22Rv1 (cell line): ENCODE results near the gene GABARAP.

Source experiments
- CTCF ChIP-seq: fragments of 450-650 bp; IDR thresholded peaks from 2 replicates; pipeline ENCODE4 v1.5.1; 2017; ENCODE audit warnings: mild to moderate bottlenecking
- ZFX ChIP-seq: fragments of 450-650 bp; IDR thresholded peaks from 2 replicates; pipeline ENCODE4 v1.6.1; 2017; ENCODE audit warnings: antibody characterized with exemption, borderline replicate concordance

- TF ChIP-seq CTCF, result no peak
- no peak for TF ChIP-seq ZFX
These were observed 51.9 kb downstream of the GABARAP start for GRCh38 chr17:7190276-7190917.
